Activated CD8-positive, alpha-beta T cell treated with anti-CD3 and anti-CD28 coated beads for 36 hours (primary cell): ENCODE results near the gene ZNF346. TPM values are rescaled to one million over a fixed set of nuclear protein-coding genes. Genes with fewer than 3 reads are reported as not detected.
A peak's percentile ranks its signal among the peaks of the same experiment; 100 is the strongest.

Experiments
- ATAC-seq: fragments of 200-7000 bp; cut with Tn5 transposase; one replicate; pipeline ENCODE4 v1.10.0; 2021; ENCODE audit warnings: mild to moderate bottlenecking, moderate library complexity
- CTCF ChIA-PET: fragments of 350-600 bp; sonication (Branson Sonifier 250); formaldehyde crosslinking; loops from one replicate; lab custom pipeline; 2021; ENCODE audit warnings: antibody characterized with exemption; lab: Charles Lee
- POLR2A ChIA-PET: fragments of 350-600 bp; sonication (Branson Sonifier 250); formaldehyde crosslinking; loops from one replicate; lab custom pipeline; 2021; ENCODE audit warnings: antibody characterized with exemption; lab: Charles Lee
- DNase-seq: peaks from one replicate; pipeline ENCODE4 v3.0.0-alpha.2; 2020
- H3K27ac Mint-ChIP-seq: one replicate; pipeline ENCODE4 v1.8.0; 2021; ENCODE audit warnings: mild to moderate bottlenecking, mixed read lengths
- H3K27me3 Mint-ChIP-seq: one replicate; pipeline ENCODE4 v1.8.0; 2021; ENCODE audit warnings: mixed read lengths
- H3K36me3 Mint-ChIP-seq: one replicate; pipeline ENCODE4 v1.8.0; 2021; ENCODE audit warnings: low read depth, mixed read lengths
- H3K4me1 Mint-ChIP-seq: one replicate; pipeline ENCODE4 v1.8.0; 2021; ENCODE audit warnings: low read depth, mixed read lengths
- H3K4me3 Mint-ChIP-seq: one replicate; pipeline ENCODE4 v1.8.0; 2021; ENCODE audit warnings: mild to moderate bottlenecking, moderate library complexity, mixed read lengths
- H3K9me3 Mint-ChIP-seq: one replicate; pipeline ENCODE4 v1.8.0; 2021; ENCODE audit warnings: mixed read lengths
- intact Hi-C: fragments of 100-400 bp; cut with micrococcal nuclease; formaldehyde crosslinking; loops from one replicate; pipeline ENCODE4 v1.10.0; 2022
- total RNA-seq, 2 experiments: library from RNA; stranded (reverse); gene quantifications; one replicate each; pipeline ENCODE4 v1.2.3, GENCODE V29; 2021
- TF ChIP-seq, protein P1 (sequence below): fragments of 200-600 bp; IDR thresholded peaks from one replicate; pipeline ENCODE4 v1.8.0; 2022; ENCODE audit warnings: antibody characterized with exemption, mild to moderate bottlenecking

The ZNF346 gene
- total RNA-seq, 2 experiments from 2014 or later, result 15.0 to 17.0 TPM

DNA sequence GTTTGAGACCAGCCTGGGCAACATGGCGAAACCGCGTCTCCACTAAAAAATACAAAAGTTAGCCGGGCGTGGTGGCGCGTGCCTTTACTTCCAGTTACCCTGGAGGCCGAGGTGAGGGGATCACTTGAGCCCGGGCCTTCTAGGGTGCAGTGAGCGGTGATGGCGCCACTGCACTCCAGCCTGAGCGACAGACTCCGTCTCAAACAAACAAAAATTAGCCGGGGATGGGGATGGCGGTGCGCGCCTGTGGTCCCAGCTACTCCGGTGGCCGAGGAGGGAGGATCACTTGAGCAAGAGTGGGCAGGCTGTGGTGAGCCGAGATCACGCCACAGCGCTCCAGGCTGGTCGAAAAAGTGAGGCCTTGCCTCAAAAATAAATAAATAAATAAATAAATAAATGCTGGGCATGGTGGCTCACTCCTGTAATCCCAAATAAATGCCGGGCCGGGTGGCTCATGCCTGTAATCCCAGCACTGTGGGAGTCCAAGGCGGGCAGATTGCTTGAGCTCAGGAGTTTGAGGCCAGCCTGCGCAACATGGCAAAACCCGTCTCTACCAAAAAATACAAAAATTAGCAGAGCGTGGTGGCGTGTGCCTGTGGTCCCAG is 95.0 kb downstream of the ZNF346 start:
- Mint-ChIP-seq H3K4me1 (peaks cover 15% of the 10 kb centered on the region), H3K27ac (peak overlapping the region; percentile 81), H3K9me3 (no peaks in the 10 kb centered on the region), H3K36me3 (no peaks in the 10 kb centered on the region), H3K27me3 (no peaks in the 10 kb centered on the region), H3K4me3 (no peak overlapping the region)
- DNase-seq (no peak), ATAC-seq (no peak)
- TF ChIP-seq, protein P1, sequence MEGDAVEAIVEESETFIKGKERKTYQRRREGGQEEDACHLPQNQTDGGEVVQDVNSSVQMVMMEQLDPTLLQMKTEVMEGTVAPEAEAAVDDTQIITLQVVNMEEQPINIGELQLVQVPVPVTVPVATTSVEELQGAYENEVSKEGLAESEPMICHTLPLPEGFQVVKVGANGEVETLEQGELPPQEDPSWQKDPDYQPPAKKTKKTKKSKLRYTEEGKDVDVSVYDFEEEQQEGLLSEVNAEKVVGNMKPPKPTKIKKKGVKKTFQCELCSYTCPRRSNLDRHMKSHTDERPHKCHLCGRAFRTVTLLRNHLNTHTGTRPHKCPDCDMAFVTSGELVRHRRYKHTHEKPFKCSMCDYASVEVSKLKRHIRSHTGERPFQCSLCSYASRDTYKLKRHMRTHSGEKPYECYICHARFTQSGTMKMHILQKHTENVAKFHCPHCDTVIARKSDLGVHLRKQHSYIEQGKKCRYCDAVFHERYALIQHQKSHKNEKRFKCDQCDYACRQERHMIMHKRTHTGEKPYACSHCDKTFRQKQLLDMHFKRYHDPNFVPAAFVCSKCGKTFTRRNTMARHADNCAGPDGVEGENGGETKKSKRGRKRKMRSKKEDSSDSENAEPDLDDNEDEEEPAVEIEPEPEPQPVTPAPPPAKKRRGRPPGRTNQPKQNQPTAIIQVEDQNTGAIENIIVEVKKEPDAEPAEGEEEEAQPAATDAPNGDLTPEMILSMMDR, result no peak
- intact Hi-C loops, result loop anchor here (10.0 kb wide), 1 partner anchor 107 kb away; no protein-coding TSS in a partner anchor
- ChIA-PET POLR2A (interaction anchor here (0.6 to 2.3 kb wide), 3 partner anchors 15 to 80 kb away, joined by 3 to 10 read pairs (median 4); no protein-coding TSS in a partner anchor), CTCF (interaction anchor here (0.7 to 2.4 kb wide), 3 partner anchors 12 to 413 kb away, joined by 4 to 8 read pairs (median 7); no protein-coding TSS in a partner anchor)

DNA sequence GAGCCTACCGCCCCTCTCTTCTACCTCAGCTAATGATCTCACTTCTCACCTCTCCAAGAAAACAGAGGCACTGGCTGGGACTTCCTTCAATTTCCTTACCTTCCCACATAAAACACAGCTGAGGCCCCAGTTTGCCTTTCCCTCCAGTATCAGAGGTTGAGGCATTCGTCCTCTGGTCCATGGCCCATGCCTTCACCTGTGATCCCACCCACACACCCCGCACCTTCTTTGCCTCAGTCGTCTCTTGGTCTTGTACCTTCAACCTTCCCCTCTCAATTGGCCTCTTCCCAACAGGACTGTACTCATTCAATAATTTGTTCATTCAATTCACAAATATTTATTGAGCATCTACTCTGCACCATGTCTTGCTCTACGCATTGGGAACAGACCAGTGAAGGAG is 100.1 kb downstream of the ZNF346 start:
- intact Hi-C loops, result no loop called here

DNA sequence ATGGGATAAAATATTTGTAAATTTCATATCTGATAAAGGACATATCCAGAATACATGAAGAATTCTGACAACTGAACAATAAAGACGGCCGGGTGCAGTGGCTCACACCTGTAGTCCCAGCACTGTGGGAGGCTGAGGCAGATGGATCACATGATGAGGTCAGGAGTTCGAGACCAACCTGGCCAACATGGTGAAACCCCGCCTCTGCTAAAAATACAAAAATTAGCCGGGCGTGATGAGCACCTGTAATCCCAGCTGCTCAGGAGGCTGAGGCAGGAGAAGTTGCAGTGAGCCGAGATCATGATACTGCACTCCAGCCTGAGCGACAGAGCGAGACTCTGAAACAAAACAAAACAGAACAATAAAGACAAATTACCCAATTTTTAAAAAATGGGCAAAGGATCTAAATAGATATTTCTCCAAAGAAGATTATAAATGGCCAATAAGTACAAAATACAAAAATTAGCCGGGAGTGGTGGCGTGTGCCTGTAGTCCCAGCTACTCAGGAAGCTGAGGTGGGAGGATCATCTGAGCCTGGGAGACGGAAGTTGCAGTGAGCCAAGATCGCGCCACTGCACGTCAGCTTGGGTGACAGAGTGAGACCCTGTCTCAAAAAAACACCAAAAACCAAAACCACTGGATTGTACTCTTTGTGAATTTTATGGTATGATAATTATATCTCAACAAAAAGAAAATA is 101.4 kb downstream of the ZNF346 start:
- no peaks in the 10 kb centered on the region for H3K27me3 Mint-ChIP-seq
- no peak for ATAC-seq
- intact Hi-C loops, result no loop called here
- POLR2A ChIA-PET, result interaction anchor here (0.6 to 1.2 kb wide), 2 partner anchors 10 to 22 kb away, joined by 3 to 4 read pairs; no protein-coding TSS in a partner anchor
- DNase-seq, result no peak
- no peaks in the 10 kb centered on the region for H3K9me3 Mint-ChIP-seq
- TF ChIP-seq, protein P1, result no peak
- H3K4me1 Mint-ChIP-seq, result peaks cover 9% of the 10 kb centered on the region
- no peaks in the 10 kb centered on the region for H3K36me3 Mint-ChIP-seq
- CTCF ChIA-PET, result interaction anchor here (0.7 to 1.2 kb wide), 2 partner anchors 11 to 186 kb away, joined by 3 to 6 read pairs; no protein-coding TSS in a partner anchor
- no peak overlapping the region for H3K4me3 Mint-ChIP-seq
- no peak overlapping the region for H3K27ac Mint-ChIP-seq

More for the DNA sequence above, 100.1 kb downstream of the ZNF346 start:
- no peaks in the 10 kb centered on the region for H3K36me3 Mint-ChIP-seq
- H3K4me1 Mint-ChIP-seq, result no peaks in the 10 kb centered on the region
- no peaks in the 10 kb centered on the region for H3K9me3 Mint-ChIP-seq
- ChIA-PET POLR2A (interaction anchor here (1.3 kb wide), 1 partner anchor 11 kb away, joined by 5 read pairs; the partner anchor contains the start of gene NSD1), CTCF (interaction anchor here (1.0 to 1.1 kb wide), 2 partner anchors 9 to 12 kb away, joined by 3 read pairs; no protein-coding TSS in a partner anchor)
- no peak overlapping the region for H3K4me3 Mint-ChIP-seq
- H3K27ac Mint-ChIP-seq, result no peak overlapping the region
- TF ChIP-seq, protein P1, result no peak
- DNase-seq, result no peak
- H3K27me3 Mint-ChIP-seq, result no peaks in the 10 kb centered on the region
- no peak for ATAC-seq

DNA sequence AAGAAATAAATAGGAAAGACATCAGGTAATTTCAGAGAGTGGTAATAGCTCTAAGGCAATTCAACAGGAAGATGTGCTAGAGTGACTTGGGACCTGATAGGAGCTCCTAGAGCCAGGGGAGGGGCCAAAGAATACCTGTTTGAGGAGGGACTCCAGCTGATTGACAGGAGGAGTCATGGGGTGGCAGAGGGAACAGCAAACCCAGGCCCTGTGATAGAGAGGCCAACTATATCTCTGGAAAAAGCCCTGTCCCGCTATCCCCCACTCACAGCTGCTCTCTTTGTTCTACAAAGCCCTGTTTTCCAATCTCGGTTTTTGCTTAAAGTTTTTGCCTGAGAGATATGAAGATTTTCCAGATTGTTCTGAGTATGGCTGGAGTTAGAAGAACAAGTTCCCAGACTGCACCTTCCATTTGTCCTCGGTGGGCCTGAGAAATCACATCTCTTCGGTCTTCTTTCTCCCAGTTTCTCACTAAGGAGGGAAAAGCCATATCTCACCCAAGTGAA is 102.0 kb downstream of the ZNF346 start:
- CTCF ChIA-PET, result interaction anchor here (0.7 to 1.2 kb wide), 3 partner anchors 11 to 186 kb away, joined by 3 to 6 read pairs (median 4); no protein-coding TSS in a partner anchor
- ATAC-seq (peak; percentile 55), DNase-seq (peak; percentile 27)
- Mint-ChIP-seq H3K4me1 (peaks cover 15% of the 10 kb centered on the region), H3K36me3 (no peaks in the 10 kb centered on the region), H3K9me3 (no peaks in the 10 kb centered on the region), H3K4me3 (no peak overlapping the region), H3K27me3 (no peaks in the 10 kb centered on the region), H3K27ac (no peak overlapping the region)
- POLR2A ChIA-PET, result interaction anchor here (0.6 to 1.2 kb wide), 2 partner anchors 10 to 23 kb away, joined by 3 to 4 read pairs; no protein-coding TSS in a partner anchor
- TF ChIP-seq, protein P1, result no peak
- intact Hi-C loops, result no loop called here
